Amniotic epithelial cell (primary cell): ENCODE results near the gene ACOT6.
"Not testable (repeated sequence)": the region's sequence is repeated elsewhere in the genome, so short reads cannot be mapped to it uniquely, and the experiment has no call there.

Experiments
- DNase-seq: peaks from one replicate; pipeline ENCODE4 v3.0.0-alpha.2; 2010; ENCODE audit warnings: low read depth

The ACOT6 gene

DNA sequence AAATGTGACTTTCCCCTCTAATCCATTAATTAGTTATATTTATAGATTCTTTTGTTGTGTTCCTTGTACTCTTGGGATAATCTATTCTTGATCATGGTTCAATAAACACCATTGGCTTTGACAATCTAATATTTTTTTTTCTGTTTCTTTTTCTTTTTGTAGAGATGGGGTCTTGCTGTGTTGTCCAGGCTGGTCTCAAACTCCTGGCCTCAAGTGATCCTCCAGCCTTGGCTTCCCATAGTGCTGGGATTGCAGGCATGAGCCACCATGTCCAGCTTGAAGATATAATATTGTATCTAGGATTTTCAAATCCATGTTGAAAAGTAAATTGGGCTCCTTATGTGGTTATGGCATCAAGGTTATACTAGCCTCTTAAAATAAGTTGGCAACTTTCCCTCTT, 38.7 kb downstream of the ACOT6 start:
- no peak for DNase-seq

DNA sequence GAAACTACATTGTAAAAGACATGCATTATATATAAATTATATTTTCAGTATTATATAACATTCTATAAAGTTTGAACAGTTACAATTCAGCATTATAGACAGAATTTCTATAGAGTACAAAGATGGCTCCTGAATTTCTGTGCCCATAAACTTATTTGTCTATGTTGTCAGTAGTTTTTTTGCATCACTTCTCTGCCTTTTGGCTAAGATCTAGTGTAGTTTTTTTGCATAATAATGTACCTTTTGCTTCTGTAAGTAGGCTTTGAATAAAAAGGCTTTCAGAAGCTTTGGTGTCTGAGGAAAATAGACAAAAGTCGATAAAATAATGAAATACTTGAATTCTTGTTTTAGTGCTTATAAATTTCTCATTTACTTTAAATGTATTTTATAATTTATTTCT, 43.5 kb downstream of the ACOT6 start:
- DNase-seq = no peak

DNA sequence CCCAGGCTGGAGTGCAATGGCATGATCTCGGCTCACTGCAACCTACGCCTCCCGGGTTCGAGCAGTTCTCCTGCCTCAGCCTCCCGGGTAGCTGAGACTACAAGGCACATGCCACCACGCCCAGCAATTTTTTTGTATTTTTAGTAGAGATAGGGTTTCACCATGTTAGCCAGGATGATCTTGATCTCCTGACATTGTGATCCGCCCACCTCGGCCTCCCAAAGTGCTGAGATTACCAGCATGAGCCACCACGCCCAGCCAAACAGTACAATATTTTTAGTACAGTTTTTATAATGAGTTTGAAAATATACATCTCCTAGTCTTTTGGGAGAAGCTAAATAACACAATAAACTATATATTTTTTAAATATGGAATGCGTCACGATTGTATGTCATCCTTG, 46.9 kb downstream of the ACOT6 start:
- not testable (repeated sequence) for DNase-seq

DNA sequence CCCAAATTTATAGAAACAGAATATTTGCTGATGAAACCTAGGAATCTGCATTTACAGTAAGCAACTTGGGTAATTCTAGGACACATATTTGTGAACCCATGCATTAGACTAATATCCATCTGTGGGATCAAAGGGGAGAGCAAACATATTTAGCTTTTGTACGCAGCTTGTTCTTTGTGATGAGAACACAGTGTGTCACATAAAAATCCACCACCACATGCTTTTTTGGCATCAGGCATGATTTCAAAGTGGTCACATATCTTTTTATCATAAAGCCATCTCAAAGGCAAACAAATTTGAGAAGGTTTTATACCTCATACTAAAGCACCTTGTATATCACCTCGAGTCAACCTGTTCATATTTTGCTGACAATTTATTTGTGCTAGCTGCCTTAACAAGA, 48.2 kb downstream of the ACOT6 start:
- DNase-seq = no peak

DNA sequence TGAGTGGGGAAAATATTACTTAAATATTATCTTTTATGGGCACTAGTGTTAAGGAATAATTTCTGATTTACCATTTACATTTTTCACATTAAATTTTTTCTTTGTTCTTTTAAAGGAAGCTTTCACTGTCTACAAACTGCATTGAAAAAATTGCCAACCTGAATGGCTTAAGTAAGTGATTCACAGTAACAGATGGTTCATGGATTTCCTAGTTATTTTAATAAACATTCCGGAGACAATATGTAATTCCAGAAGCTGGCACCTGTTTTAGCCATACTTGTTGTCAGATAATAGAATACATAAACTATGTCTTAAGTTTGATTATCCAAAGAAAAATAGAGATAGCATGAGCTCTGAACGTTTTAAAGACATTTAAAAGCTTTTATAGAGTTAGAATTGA, 49.6 kb downstream of the ACOT6 start:
- peak; percentile 35 for DNase-seq

DNA sequence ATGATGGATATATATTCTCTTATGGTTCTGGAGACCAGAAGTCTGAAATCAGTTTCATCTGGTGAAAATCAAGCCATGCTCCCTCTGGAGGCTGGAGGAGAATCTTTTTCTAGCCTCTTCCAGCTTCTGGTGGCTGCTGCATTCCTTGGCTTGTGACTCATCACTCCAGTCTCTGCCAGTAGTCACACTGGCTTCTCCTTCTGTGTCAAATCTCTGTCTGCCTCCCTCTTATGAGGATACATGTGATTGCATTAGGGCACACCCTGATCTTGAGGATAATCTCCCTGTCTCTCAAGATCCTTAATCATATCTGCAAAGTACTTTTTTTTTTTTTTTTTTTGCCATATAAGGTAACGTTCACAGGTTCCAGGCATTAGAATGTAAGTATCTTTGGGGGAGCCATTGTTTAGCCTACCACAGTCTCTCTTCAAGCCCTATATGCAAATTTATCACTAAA, 50.2 kb downstream of the ACOT6 start:
- DNase-seq = peak; percentile 96

DNA sequence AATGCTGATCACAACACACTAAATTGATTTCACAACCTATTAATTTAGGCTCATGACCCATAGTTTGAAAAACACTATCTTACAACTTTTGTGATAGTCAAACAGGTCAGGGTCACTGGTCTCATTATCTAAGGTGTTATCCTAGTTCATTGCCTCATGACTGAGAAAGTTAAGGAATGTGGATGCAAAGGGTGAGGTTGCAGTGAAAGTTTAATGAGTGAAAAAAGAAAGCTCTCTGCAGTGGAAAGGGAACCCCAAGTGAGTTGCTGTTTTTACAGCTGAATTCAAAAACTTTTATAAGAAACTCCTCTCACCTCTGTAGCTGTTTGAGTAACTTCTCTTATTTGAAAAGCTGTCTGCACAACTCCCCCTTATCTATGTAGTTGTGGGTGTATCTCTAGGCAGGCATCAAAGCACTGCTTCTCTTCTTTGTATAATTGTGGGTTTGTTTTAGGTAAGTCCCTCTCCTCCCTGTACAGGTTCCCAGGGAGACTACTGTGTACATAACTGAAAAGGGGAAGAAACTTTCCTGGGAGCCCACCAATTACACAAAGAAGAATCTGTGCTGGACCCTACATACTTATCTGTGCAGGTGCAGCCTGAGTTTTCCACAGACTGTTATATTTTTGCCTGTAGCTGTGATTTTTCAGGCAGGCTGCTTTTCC, 51.4 kb downstream of the ACOT6 start:
- DNase-seq = no peak

DNA sequence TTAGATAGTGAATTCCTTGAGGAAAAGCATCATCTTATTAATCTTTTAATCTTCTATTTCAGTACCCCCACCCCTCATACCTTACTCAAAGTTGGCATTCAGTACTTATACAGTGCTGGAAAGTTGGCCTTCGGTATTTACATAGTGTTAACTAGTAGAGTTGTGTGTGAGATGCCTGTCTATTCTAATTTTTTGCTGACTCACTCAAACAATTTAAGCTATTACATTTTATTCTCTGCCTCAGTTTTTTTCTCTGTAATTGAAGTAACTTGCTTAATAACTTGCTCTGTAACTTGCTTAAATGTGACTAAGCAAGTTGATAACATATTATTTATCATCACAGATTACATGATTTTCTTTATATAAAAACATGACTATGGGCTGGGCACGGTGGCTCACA, 52.8 kb downstream of the ACOT6 start:
- no peak for DNase-seq

DNA sequence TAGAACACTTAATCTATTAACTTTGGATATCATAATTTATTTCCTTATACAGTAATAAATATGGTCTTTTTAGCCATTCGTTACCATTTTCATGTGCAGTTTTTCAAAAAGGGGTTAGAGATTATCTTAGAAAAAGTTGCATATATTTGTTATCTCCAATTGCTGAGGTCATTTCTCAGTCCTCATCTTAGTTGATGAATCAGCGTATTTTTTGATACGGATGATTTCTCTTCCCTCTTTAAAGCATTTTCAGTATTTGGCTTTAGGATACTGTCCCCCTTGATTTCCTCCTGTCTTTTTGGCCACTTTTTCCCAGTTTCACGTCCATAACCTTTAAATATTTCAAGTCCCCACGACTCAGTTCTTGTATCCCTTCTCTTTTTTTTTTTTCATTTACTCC, 54.3 kb downstream of the ACOT6 start:
- no peak for DNase-seq

DNA sequence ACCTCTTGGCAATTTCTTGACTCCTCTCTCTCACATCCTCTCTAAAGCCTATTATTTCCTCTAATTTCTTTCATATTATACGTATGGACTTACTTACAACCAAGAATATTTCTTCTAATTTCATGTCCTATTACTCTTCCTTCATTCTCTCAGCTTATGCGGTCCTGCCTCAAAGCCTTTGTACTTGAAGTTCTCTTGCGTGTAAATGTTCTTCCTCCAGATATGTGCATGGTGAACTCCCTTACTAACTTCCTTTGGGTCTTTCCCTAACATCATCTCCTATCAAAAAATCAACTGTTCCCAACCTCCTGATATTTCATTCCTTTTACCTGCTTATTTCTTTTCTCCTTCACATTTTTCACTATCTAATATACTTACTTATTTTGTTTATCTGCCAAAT, 55.5 kb downstream of the ACOT6 start:
- DNase-seq = no peak
